MCF 10A (cell line): ENCODE measurements around the gene SLC16A9. TPM values are rescaled to one million over a fixed set of nuclear protein-coding genes. Genes with fewer than 3 reads are reported as not detected.

Experiments
- BruUV-seq: library from RNA; stranded (reverse); fragments of 400-500 nt; replicated peaks from 2 replicates; lab custom pipeline; 2021; lab: Mats Ljungman, UMichigan
- CTCF ChIA-PET: fragments of 300-600 bp; sonication (Branson Sonifier 250); formaldehyde crosslinking; extraction: SDS; loops from one replicate; lab custom pipeline; 2021; ENCODE audit warnings: antibody characterized with exemption, inconsistent platforms; lab: Yijun Ruan, JAX
- POLR2A ChIA-PET: fragments of 300-600, 350-650 bp; sonication (Branson Sonifier 250); formaldehyde crosslinking; extraction: SDS; loops from one replicate; lab custom pipeline; 2020; ENCODE audit warnings: antibody characterized with exemption, inconsistent platforms; lab: Yijun Ruan, JAX
- DNase-seq: peaks from one replicate; pipeline ENCODE4 v3.0.0-alpha.2; 2018; ENCODE audit not compliant: unreplicated experiment
- H3K27ac Mint-ChIP-seq: one replicate; pipeline ENCODE4 v1.8.0; 2022; ENCODE audit warnings: mild to moderate bottlenecking, low read depth, mixed read lengths; ENCODE audit not compliant: unreplicated experiment
- H3K27me3 Mint-ChIP-seq: one replicate; pipeline ENCODE4 v1.8.0; 2022; ENCODE audit warnings: mixed read lengths; ENCODE audit not compliant: insufficient read depth, unreplicated experiment
- H3K36me3 Mint-ChIP-seq: one replicate; pipeline ENCODE4 v1.8.0; 2022; ENCODE audit warnings: mild to moderate bottlenecking, moderate library complexity, mixed read lengths; ENCODE audit not compliant: insufficient read depth, unreplicated experiment
- H3K4me1 Mint-ChIP-seq: one replicate; pipeline ENCODE4 v1.8.0; 2022; ENCODE audit warnings: mixed read lengths; ENCODE audit not compliant: insufficient read depth, unreplicated experiment
- H3K4me3 Mint-ChIP-seq: one replicate; pipeline ENCODE4 v1.8.0; 2022; ENCODE audit warnings: mild to moderate bottlenecking, moderate library complexity, mixed read lengths; ENCODE audit not compliant: unreplicated experiment
- H3K9me3 Mint-ChIP-seq: one replicate; pipeline ENCODE4 v1.8.0; 2022; ENCODE audit warnings: mixed read lengths; ENCODE audit not compliant: unreplicated experiment
- CTCF ChIP-seq: fragments of 200-600 bp; IDR thresholded peaks from one replicate; pipeline ENCODE4 v1.8.0; 2022; ENCODE audit warnings: antibody characterized with exemption, mild to moderate bottlenecking; ENCODE audit not compliant: unreplicated experiment
- intact Hi-C: fragments of 100-400 bp; cut with micrococcal nuclease; formaldehyde crosslinking; loops from 2 replicates; pipeline ENCODE4 v1.14.1; 2022
- total RNA-seq: library from RNA; stranded (reverse); gene quantifications from 2 replicates; pipeline ENCODE4 v1.2.3, GENCODE V29; 2022

SLC16A9 gene
- total RNA-seq, 1 experiment from 2014 or later, result 0.84 TPM

- intact Hi-C loops, result no loop called here
- TF ChIP-seq CTCF, result no peak
Measured at GRCh38 chr10:59687657-59688056, 22.0 kb downstream of the SLC16A9 start.

GRCh38 chr10:59684006-59684405, 25.6 kb downstream of the SLC16A9 start:
- H3K9me3 Mint-ChIP-seq, result no peaks in the 10 kb centered on the region
- no peak for TF ChIP-seq CTCF
- CTCF ChIA-PET, result interaction anchor here (0.5 kb wide), 1 partner anchor 62 kb away, joined by 3 read pairs; no protein-coding TSS in a partner anchor
- no peak for DNase-seq
- no peaks in the 10 kb centered on the region for H3K27me3 Mint-ChIP-seq
- H3K36me3 Mint-ChIP-seq, result peaks cover 6% of the 10 kb centered on the region
- POLR2A ChIA-PET, result no interaction called here
- peaks cover 6% of the 10 kb centered on the region for H3K4me1 Mint-ChIP-seq
- no peak overlapping the region for H3K27ac Mint-ChIP-seq
- no TSS peak for BruUV-seq
- H3K4me3 Mint-ChIP-seq, result no peak overlapping the region
- intact Hi-C loops, result no loop called here

More at GRCh38 chr10:59687657-59688056, 22.0 kb downstream of the SLC16A9 start:
- Mint-ChIP-seq H3K9me3 (no peaks in the 10 kb centered on the region), H3K4me1 (peaks cover 6% of the 10 kb centered on the region), H3K27me3 (no peaks in the 10 kb centered on the region), H3K27ac (no peak overlapping the region), H3K36me3 (no peaks in the 10 kb centered on the region), H3K4me3 (no peak overlapping the region)
- POLR2A ChIA-PET, result interaction anchor here (0.6 kb wide), 1 partner anchor 742 kb away, joined by 3 read pairs; no protein-coding TSS in a partner anchor
- BruUV-seq, result no TSS peak
- CTCF ChIA-PET, result interaction anchor here (0.7 kb wide), 1 partner anchor 47 kb away, joined by 5 read pairs; no protein-coding TSS in a partner anchor
- DNase-seq, result no peak

- POLR2A ChIA-PET, result no interaction called here
- Mint-ChIP-seq H3K4me1 (peaks cover 4% of the 10 kb centered on the region), H3K9me3 (no peaks in the 10 kb centered on the region), H3K36me3 (peaks cover 6% of the 10 kb centered on the region), H3K27ac (no peak overlapping the region), H3K27me3 (no peaks in the 10 kb centered on the region), H3K4me3 (no peak overlapping the region)
- DNase-seq, result no peak
- CTCF ChIA-PET, result no interaction called here
- intact Hi-C loops, result no loop called here
- no TSS peak for BruUV-seq
- TF ChIP-seq CTCF, result no peak
Measured at GRCh38 chr10:59682986-59683937, 26.4 kb downstream of the SLC16A9 start.

GRCh38 chr10:59680199-59680598, 29.5 kb downstream of the SLC16A9 start:
- DNase-seq, result no peak
- TF ChIP-seq CTCF, result no peak
- peaks cover 6% of the 10 kb centered on the region for H3K36me3 Mint-ChIP-seq
- no peak overlapping the region for H3K4me3 Mint-ChIP-seq
- POLR2A ChIA-PET, result interaction anchor here (0.8 kb wide), 1 partner anchor 26 kb away, joined by 3 read pairs; no protein-coding TSS in a partner anchor
- CTCF ChIA-PET, result interaction anchor here (0.6 to 1.3 kb wide), 4 partner anchors 57 to 801 kb away, joined by 3 to 4 read pairs (median 3); no protein-coding TSS in a partner anchor
- BruUV-seq, result no TSS peak
- H3K4me1 Mint-ChIP-seq, result peaks cover 4% of the 10 kb centered on the region
- intact Hi-C loops, result no loop called here
- H3K27ac Mint-ChIP-seq, result no peak overlapping the region
- H3K9me3 Mint-ChIP-seq, result no peaks in the 10 kb centered on the region
- no peaks in the 10 kb centered on the region for H3K27me3 Mint-ChIP-seq
